GM10248 (cell line): Measurements from ENCODE around the gene UNK.

ENCODE experiments used
- CTCF ChIA-PET: fragments of 300-600 bp; sonication (Branson Sonifier 250); formaldehyde crosslinking; extraction: SDS; loops from one replicate; lab custom pipeline; 2021; ENCODE audit warnings: antibody characterized with exemption; lab: Yijun Ruan, JAX
- POLR2A ChIA-PET: fragments of 350-650 bp; sonication (Branson Sonifier 250); formaldehyde crosslinking; extraction: SDS; loops from one replicate; lab custom pipeline; 2020; ENCODE audit warnings: antibody characterized with exemption; lab: Yijun Ruan, JAX
- DNase-seq: peaks from one replicate; pipeline ENCODE4 v3.0.0; 2012; ENCODE audit errors: extremely low spot score
- CTCF ChIP-seq: IDR thresholded peaks from 2 replicates; pipeline ENCODE4 v1.5.1; 2012; ENCODE audit warnings: mild to moderate bottlenecking, low read depth; ENCODE audit errors: extremely low read depth, missing control alignments, control extremely low read depth

The UNK gene

GRCh38 chr17:75811174-75811573 lies 26.6 kb downstream of the UNK start:
- CTCF ChIA-PET: interaction anchor here (1.7 kb wide), 1 partner anchor 15 kb away, joined by 7 read pairs; no protein-coding TSS in a partner anchor
- POLR2A ChIA-PET: no interaction called here
- no peak for DNase-seq
- TF ChIP-seq CTCF: no peak

- no peak for TF ChIP-seq CTCF
- DNase-seq: no peak
- ChIA-PET POLR2A (interaction anchor here (0.8 kb wide), 1 partner anchor 32 kb away, joined by 3 read pairs; no protein-coding TSS in a partner anchor), CTCF (interaction anchor here (0.9 to 8.1 kb wide), 6 partner anchors 9 to 59 kb away, joined by 3 to 56 read pairs (median 3); partner anchors contain the start of genes UNK and WBP2)
Measured at GRCh38 chr17:75812096-75813013, 27.7 kb downstream of the UNK start.

GRCh38 chr17:75813081-75814020 lies 28.7 kb downstream of the UNK start:
- DNase-seq: no peak
- no peak for TF ChIP-seq CTCF
- CTCF ChIA-PET: interaction anchor here (0.9 to 8.1 kb wide), 6 partner anchors 10 to 60 kb away, joined by 3 to 56 read pairs (median 3); partner anchors contain the start of genes UNK and WBP2
- POLR2A ChIA-PET: interaction anchor here (0.8 to 1.6 kb wide), 2 partner anchors 33 to 37 kb away, joined by 3 to 8 read pairs; no protein-coding TSS in a partner anchor

- no peak for TF ChIP-seq CTCF
- ChIA-PET POLR2A (interaction anchor here (1.6 kb wide), 1 partner anchor 38 kb away, joined by 8 read pairs; no protein-coding TSS in a partner anchor), CTCF (interaction anchor here (8.1 kb wide), 1 partner anchor 14 kb away, joined by 56 read pairs; no protein-coding TSS in a partner anchor)
- no peak for DNase-seq
Measured at GRCh38 chr17:75814021-75814395, 29.4 kb downstream of the UNK start.

- CTCF ChIA-PET: interaction anchor here (0.7 to 8.1 kb wide), 10 partner anchors 9 to 65 kb away, joined by 3 to 56 read pairs (median 3); partner anchors contain the start of gene GALK1
- no peak for DNase-seq
- POLR2A ChIA-PET: interaction anchor here (0.6 to 1.6 kb wide), 2 partner anchors 20 to 39 kb away, joined by 6 to 8 read pairs; no protein-coding TSS in a partner anchor
- TF ChIP-seq CTCF: no peak
Measured at GRCh38 chr17:75814900-75815373, 30.3 kb downstream of the UNK start.
